ENCODE measurements around the gene PER1. TPM values are rescaled to one million over a fixed set of nuclear protein-coding genes. Genes with fewer than 3 reads are reported as not detected.

The PER1 gene
- total and polyA plus RNA-seq, 9 of the 15 experiments (the other 6 are each of a cell fraction or from before 2014, with no cell fraction given): 0.13 to 26.0 (median 3.4) TPM

GRCh38 chr17:8108972-8109660 lies 43.1 kb downstream of the PER1 start:
- Histone ChIP-seq H4K20me1 (replicated peaks; ENCODE audit: control insufficient read depth, insufficient read depth, low read length) (no peaks in the 10 kb centered on the region), H3K79me2 (ENCODE audit: control insufficient read depth, insufficient read depth, low read length) (no peaks in the 10 kb centered on the region), H2AFZ (ENCODE audit: low read depth, low read length) (no peak overlapping the region), H3K9me1 (ENCODE audit: control insufficient read depth, insufficient read depth, low read length) (no peaks in the 10 kb centered on the region), H3K4me1 (replicated peaks in 1 of 2; ENCODE audit: control insufficient read depth in 2 of 2, insufficient read depth in 2 of 2, low read length in 2 of 2) (peaks cover 10 to 19% of the 10 kb centered on the region in 2 experiments; a peak in 4 of 5 replicates), H3K9me3 (replicated peaks; ENCODE audit: control insufficient read depth, insufficient read depth, low read depth, low read length) (no peaks in the 10 kb centered on the region), H3K4me3 (no peak overlapping the region), H3K4me2 (ENCODE audit: insufficient read depth, low read length) (no peak overlapping the region), H3K27me3 (ENCODE audit: control insufficient read depth in 2 of 2, insufficient read depth in 2 of 2, low read length in 2 of 2) (peaks cover 0 to 3% of the 10 kb centered on the region in 2 experiments; a peak in 1 of 5 replicates), H3K27ac (ENCODE audit: extremely low read depth, low read depth, low read length) (no peak overlapping the region), H3K9ac (ENCODE audit: insufficient read depth in 1 of 2, low read depth in 2 of 2, low read length in 2 of 2) (no peak overlapping the region), H3K36me3 (ENCODE audit: control insufficient read depth, insufficient read depth, low read length) (no peaks in the 10 kb centered on the region)
- BruUV-seq (replicated peaks): no TSS peak
- ATAC-seq (no peak), DNase-seq (ENCODE audit: extremely low read depth in 1 of 4, low spot score in 3 of 4) (no peak), FAIRE-seq (no peak)
- no peak for TF ChIP-seq MEIS2 (IDR thresholded peaks at IDR 0.05; ENCODE audit: partially characterized antibody)
- no peak for TF ChIP-seq NELFE (IDR thresholded peaks at IDR 0.05; ENCODE audit: insufficient read depth, insufficient read length)
- no peak for TF ChIP-seq FOXP1 (CRISPR knock-in tag; IDR thresholded peaks at IDR 0.05)
- no peak for TF ChIP-seq SMAD1 (IDR thresholded peaks at IDR 0.05; ENCODE audit: low read depth, low read length, partially characterized antibody)
- TF ChIP-seq ZBTB34 (CRISPR knock-in tag; IDR thresholded peaks at IDR 0.05): no peak
- TF ChIP-seq ZNF224 (CRISPR knock-in tag; IDR thresholded peaks at IDR 0.05): no peak
- no peak for TF ChIP-seq ZNF444 (CRISPR knock-in tag; IDR thresholded peaks at IDR 0.05)
- TF ChIP-seq DLX4 (CRISPR knock-in tag; IDR thresholded peaks at IDR 0.05): no peak
- TF ChIP-seq ZNF121 (CRISPR knock-in tag; conservative IDR thresholded peaks at IDR 0.05): no peak
- TF ChIP-seq ZKSCAN8 (CRISPR knock-in tag; IDR thresholded peaks at IDR 0.05): no peak
- no peak for TF ChIP-seq TCF7 (IDR thresholded peaks at IDR 0.05; ENCODE audit: borderline replicate concordance)
- TF ChIP-seq NFXL1 (CRISPR knock-in tag; IDR thresholded peaks at IDR 0.05): no peak
- TF ChIP-seq SMAD2 (IDR thresholded peaks at IDR 0.05; ENCODE audit: low read depth, low read length): no peak
- TF ChIP-seq ELF2 (CRISPR knock-in tag; IDR thresholded peaks at IDR 0.05): no peak
- no peak for TF ChIP-seq ZNF23 (CRISPR knock-in tag; IDR thresholded peaks at IDR 0.05)
- TF ChIP-seq XRCC4 (IDR thresholded peaks at IDR 0.05; ENCODE audit: extremely low read depth, insufficient read depth, insufficient read length): no peak
- TF ChIP-seq, protein P1, sequence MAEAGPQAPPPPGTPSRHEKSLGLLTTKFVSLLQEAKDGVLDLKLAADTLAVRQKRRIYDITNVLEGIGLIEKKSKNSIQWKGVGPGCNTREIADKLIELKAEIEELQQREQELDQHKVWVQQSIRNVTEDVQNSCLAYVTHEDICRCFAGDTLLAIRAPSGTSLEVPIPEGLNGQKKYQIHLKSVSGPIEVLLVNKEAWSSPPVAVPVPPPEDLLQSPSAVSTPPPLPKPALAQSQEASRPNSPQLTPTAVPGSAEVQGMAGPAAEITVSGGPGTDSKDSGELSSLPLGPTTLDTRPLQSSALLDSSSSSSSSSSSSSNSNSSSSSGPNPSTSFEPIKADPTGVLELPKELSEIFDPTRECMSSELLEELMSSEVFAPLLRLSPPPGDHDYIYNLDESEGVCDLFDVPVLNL (CRISPR knock-in tag; IDR thresholded peaks at IDR 0.05; ENCODE audit: low read depth): no peak
- no peak for TF ChIP-seq NR2F6 (CRISPR knock-in tag; IDR thresholded peaks at IDR 0.05)
- ChIA-PET CTCF (ENCODE audit: low intra/inter-chr PET ratio) (interaction anchor here (2.7 to 4.4 kb wide), 2 partner anchors 29 to 48 kb away, joined by 18 to 24 read pairs; no protein-coding TSS in a partner anchor), POLR2A (interaction anchor here (0.6 kb wide), 1 partner anchor 274 kb away, joined by 3 read pairs; no protein-coding TSS in a partner anchor)
- WGBS (ENCODE audit: insufficient coverage, low coverage, missing lambda C conversion rate): 70% methylated on average over 12 of the region's 33 CpGs
- in situ Hi-C loops (cut with MboI) (no loop called here), intact Hi-C loops (cut with micrococcal nuclease) (no loop called here)

Data from K562 (cell line).